Activated T-cell treated with anti-CD3 and anti-CD28 coated beads for 48 hours (primary cell): ENCODE measurements around the gene ERBB4.
"Not testable (repeated sequence)": the region's sequence is repeated elsewhere in the genome, so short reads cannot be mapped to it uniquely, and the experiment has no call there.

Experiments
- DNase-seq: peaks from one replicate; pipeline ENCODE4 v3.0.0-alpha.2; 2020; ENCODE audit warnings: low read depth

ERBB4 gene

GRCh38 chr2:212073360-212073759 lies 465.2 kb downstream of the ERBB4 start:
- DNase-seq = no peak

DNA sequence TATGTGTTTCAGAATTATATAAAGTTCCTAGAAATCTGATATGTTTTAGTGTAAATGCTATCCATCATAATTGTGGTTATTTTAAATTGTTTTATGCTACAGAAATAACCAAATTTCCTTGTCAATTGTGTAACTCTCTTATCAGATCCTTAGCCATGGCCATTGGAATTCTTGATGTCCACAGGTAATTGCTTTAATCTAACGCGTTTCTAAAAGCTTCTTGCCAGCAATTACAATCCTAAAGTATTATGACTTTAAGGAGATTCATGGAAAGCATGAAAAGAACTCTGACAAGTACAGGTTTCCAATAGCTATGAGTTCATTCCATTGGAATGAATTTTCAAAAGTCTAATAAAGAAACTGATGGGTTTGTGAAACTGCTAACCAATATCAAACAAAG lies 472.1 kb downstream of the ERBB4 start:
- DNase-seq = no peak

DNA sequence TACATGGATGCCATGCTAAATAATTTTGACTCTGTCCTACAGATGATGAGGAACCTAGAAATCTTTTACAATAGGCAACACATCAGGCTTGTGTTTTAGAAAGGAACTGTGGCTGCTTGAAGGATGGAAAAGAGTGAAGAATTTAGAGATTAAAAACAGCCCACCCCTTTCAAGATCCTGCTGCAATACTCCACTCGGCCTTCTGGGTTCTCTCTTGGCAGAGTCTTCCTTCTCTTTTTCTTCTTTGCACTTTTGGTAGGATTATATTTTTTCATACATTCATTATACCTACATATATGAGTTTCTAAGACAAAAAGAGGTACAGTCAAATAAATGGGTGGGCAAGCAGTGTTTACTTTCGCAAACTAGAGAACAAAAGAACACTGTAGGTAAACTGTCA lies 474.3 kb downstream of the ERBB4 start:
- no peak for DNase-seq

- DNase-seq = no peak
Observed at GRCh38 chr2:212052412-212053159, 486.0 kb downstream of the ERBB4 start.

GRCh38 chr2:212050871-212051270 lies 487.7 kb downstream of the ERBB4 start:
- DNase-seq = no peak

GRCh38 chr2:212042562-212042961 lies 496.0 kb downstream of the ERBB4 start:
- no peak for DNase-seq

GRCh38 chr2:212037062-212037461 lies 501.5 kb downstream of the ERBB4 start:
- DNase-seq = no peak

- DNase-seq = no peak
Observed at GRCh38 chr2:212034841-212035585, 503.6 kb downstream of the ERBB4 start.

GRCh38 chr2:212033888-212034287 lies 504.7 kb downstream of the ERBB4 start:
- DNase-seq = no peak

DNA sequence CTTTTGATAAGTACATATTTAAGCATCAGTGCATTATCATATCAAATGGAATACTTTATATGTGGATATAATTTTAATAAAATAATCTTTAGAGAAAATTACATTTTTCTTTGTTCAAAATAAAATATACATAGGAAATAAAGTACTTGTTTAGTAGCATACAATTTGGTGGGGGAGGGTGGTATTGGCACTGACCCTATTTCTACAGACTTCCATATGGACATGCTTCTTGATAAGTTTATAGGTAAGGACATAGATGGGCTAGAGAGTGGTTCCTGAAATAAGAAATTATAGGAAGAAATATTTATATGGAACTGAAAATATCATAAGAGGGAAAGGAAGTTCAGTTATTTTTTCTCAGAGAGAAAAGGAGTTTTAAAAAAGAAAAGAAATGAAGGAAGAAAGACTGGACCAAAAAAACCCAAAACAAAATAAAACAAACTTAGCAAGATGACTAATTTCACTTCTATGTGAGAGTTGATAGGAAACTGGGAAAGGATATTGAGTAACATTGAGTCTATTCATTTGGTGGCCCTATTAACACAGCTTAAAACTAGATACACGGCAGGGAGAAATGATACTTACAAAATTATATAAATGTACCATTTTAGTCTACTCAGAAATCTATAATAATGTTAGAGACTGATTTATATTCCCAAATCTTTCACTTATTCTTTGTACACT lies 505.9 kb downstream of the ERBB4 start:
- no peak for DNase-seq

GRCh38 chr2:212032032-212032431 lies 506.6 kb downstream of the ERBB4 start:
- DNase-seq = no peak

DNA sequence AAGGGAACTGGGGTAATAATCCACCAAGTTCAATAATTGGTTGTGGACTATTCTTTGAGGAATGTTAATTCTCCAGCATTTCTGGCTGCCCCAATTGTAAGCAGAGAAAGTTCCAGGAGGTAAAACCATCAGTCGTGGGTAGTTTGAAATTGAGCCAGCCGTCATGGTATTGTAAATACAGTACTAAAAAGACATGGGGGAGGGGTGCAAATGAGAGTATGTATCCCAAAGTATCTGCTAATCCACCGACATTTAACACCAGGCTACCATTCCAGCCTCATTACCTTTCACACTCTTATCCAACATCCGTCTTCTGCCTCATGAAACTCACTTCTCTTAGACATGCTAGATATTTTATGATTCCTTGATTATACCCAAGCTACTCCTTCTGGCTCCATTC lies 507.9 kb downstream of the ERBB4 start:
- no peak for DNase-seq

DNA sequence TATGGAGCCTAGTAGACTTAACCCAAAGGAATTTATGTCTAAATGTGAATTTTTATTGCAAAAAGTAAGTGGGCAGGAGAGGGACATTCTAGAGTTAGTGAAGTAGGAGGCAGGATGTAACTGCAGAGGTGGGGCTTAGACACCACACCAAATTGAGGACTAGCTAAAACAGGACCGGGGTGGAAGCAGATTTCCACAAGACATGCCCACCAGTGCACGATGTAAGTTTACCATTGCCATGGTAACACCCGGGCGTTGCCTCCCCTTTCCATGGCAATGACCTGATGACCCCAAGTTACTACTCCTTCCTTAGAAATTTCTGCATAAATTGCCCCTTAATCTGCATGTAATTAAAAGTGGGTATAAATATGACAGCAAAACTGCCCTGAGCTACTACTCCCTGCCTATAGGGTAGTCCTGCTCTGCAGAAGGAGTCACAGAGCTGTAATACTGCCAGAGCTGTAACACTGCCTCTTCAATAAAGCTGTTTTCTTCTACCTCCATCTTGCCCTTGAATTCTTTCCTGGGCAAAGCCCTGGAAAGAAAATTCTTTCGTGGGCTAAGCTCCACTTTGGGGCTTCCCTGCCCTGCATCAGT lies 509.7 kb downstream of the ERBB4 start:
- DNase-seq = no peak

- DNase-seq = no peak
Observed at GRCh38 chr2:212027681-212028628, 510.6 kb downstream of the ERBB4 start.

DNA sequence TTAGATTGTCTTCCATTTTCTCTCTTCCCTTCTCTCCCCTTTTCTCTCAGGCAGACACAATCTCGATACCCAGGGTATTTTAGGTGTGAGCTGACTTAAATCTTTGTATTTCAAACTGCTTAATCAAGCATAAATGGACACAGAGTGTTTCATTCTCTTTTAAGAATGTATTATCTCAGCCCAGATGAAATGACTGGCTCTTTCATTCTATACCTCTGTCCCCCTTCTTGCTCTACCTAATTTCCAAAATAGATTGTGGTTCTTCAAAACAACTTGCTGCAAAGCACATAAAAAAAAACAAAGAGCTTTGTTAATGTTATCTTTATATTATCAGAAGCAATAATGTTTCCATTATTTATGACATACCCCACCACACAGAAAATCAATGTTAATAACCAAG lies 514.6 kb downstream of the ERBB4 start:
- DNase-seq = no peak

DNA sequence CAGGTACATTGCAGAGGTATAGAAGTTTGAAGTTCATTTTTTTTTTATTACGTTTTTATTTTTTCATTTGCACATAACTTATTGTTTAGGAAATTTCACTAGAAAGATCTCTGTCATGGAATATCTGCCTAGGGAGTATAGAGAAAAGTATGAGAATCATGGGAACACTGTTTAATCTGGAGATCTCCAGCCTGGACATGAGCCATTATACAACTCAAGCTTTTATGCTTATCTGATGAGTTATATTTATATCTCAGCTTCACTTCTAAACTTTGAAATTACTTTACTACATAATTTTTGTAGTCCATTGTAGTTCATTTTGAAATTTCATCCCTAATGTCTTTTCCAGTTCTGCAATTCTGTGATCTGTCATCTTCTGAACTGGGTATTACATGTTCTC lies 515.6 kb downstream of the ERBB4 start:
- no peak for DNase-seq

- DNase-seq = no peak
Observed at GRCh38 chr2:212021947-212022346, 516.7 kb downstream of the ERBB4 start.

GRCh38 chr2:212015588-212015987 lies 523.0 kb downstream of the ERBB4 start:
- no peak for DNase-seq

DNA sequence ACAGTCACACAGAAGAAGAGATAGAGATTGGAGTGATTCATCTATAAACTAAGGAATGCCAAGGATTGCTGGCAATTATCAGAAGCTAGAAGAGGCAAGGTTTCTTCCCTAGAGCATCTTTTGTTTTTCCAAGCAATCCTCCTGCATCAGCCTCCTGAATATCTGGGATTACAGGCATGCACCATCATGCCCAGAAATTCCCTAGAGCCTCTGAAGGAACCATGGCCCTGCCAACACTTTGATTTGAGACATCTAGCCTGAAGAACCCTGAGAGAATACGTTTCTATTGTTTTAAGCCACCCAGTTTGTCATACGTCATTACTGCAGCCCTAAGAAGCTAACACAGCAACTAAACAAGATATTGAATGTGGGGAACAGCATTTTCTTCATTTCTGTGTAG lies 525.0 kb downstream of the ERBB4 start:
- no peak for DNase-seq

- not testable (repeated sequence) for DNase-seq
Observed at GRCh38 chr2:212010305-212010704, 528.3 kb downstream of the ERBB4 start.

DNA sequence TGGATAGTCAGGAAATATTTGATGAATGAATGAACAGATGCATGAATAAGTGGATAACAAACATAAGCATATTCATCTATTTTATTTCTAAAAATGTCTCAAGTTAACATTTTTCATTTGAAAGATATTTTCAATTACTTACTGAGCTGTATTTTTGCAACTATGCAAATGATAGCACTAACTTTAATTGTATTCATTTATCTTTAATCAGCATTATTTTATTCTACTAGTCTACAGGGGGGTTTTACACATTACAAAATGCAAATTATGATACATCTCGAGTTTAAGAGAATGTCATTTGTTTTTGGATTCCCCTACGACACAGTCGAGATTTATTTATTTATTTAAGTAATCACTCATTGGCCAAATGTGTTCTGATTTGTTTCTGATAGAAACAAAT lies 530.6 kb downstream of the ERBB4 start:
- no peak for DNase-seq
